Measurements from ENCODE around the gene LRRC1.

The LRRC1 gene

DNA sequence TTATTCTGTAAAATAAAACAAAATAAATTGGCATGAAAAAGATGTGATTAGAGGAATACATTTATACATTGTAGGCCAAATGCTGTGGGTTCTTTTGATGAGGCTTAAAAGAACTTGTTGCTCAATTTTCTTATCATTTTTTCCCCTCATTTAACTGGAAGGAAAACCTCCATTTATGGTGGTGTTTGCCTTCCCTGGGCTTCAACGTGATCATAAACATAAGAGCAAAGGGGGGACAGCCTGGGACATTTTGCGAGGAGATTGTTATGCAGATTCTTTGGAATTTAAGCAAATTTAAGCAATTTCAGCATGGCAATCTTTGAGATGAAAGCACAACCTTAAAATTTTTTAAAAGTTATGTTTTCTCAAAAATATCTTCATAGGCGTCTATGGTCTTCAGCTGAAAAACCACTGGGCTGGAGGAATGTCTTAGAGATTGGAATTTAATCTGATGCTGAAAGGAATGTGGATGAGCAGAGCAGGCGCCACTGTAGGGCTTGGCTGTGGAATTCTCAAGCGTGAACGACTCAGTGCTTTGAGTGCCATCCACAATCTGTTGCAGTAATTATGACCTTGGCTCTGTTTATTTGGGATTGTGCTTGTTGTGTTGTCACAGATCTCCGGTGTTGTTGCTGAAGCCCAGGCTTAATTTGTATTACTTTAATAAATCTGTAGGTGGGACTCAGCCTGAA is 167.0 kb downstream of the LRRC1 start:
- no peak for DNase-seq (ENCODE audit: low read depth)

DNA sequence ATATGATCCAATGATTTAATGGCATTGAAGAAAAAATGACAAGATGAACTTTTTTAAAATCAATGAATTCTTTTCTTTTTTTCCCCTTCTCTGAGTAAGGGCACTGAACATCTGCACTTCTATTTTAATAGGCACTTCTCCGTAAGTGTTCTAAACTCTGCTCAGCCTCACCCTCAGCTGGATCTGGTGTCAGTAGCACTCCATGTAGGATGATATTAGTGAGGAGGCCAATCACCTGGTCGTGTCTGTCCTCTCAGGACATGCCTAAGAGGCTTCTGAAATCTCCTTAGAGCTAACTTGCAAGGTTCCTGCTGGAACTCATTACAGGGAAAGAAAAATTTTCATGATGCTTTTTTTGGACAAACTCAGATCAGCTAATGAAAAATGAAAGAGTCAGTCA is 167.8 kb downstream of the LRRC1 start:
- DNase-seq (ENCODE audit: low read depth) = no peak

DNA sequence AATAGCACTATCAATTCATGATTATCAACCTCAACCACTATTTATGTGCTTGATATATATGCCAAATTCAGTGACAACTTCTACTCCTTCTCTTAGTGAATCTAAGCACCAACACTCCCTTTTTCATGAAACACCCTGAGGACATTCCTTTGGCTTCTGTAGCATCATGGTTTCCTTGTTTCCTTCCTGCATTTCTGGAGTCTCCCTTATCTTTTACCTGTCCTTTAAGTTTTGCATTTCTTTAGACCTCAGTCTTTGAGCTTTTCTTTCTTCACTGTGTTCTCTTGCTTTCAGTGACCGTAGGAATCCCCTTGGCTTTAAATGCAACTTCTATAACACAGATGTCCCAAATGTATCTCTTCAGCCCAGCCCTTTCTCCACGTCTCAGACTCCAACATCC is 172.6 kb downstream of the LRRC1 start:
- no peak for DNase-seq (ENCODE audit: low read depth)

All from activated T-helper 1 cell treated with Interleukin-2 at 50 U/mL for 16 hours (primary cell).